HG02763 (cell line): ENCODE data around the gene REPS1.
"Not testable (repeated sequence)": the region's sequence is repeated elsewhere in the genome, so short reads cannot be mapped to it uniquely, and the experiment has no call there.

Experiments used
- ATAC-seq: cut with Tn5 transposase; IDR thresholded peaks from one replicate; pipeline ENCODE4 v1.9.1; 2021; ENCODE audit warnings: mild to moderate bottlenecking, moderate library complexity; ENCODE audit not compliant: unreplicated experiment

REPS1 gene

DNA sequence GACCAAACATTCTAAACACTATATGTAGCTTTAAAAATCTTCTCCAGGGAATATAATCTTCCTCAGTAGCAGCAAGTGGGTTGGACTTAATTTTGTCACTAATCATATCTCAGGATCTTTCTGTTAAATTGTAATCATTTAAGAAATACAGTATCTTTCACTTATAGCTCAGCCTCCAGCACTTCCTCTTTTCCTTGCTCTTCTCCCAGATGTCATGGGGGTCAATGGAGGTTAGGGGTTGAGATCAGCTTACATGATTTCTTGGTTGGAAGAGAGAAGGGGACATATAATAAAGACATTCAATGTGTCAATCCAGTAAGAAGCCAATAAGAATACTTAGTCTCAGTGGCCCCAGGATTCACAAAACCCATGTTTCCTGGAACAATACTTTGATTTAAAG lies 15.7 kb upstream of the REPS1 start:
- no peak for ATAC-seq

DNA sequence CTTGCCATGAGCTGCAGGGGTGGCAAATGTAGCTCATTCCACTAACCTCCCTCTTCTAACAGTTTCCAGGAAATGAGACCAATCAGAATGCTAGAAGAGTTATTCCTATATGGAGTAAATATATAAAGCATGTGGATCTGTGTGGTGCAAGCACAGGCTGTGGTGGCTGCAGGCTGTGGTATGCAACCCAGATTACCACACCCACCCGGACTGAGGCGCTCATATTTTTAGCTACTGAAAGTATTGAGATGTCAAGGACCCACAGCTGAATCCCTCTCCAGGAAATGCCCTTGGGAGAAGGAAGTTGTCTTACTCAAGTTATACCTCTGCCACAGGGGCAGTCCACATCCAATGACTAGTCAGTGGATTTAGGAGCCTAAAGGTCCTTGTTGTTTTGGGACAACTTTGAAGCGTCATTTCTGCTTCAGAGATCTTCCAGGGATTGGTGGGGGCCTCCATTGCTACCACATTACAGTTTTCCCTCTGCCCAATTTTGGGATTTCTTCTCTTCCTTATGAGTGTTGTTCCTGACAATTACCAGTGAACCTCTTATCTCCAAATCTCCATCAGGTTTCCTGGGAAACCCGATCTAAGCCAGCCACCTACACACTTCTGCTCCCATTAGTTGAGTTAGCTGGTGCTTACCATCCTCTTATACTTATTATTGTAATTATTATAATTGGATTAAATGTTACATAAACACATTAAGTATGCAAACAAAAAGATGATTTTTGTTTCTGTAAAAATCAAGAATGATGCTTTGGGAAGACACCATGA lies 12.1 kb upstream of the REPS1 start:
- no peak for ATAC-seq

DNA sequence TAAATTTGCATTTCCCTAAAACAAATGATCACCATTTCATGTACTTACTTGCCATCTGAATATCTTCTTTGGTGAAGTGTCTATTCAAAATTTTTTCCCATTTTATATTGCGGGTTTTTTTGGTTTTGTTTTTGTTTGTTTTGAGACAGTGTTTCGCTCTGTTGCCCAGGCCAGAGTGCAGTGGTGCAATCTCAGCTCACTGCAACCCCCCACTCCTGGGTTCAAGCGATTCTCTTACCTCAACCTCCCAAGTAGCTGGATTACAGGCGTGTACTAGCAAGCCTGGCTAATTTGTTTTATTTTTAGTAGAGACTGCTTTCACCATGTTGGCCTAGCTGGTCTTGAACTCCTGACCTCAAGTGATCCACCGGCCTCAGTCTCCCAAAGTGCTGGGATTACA lies 9.1 kb upstream of the REPS1 start:
- no peak for ATAC-seq

DNA sequence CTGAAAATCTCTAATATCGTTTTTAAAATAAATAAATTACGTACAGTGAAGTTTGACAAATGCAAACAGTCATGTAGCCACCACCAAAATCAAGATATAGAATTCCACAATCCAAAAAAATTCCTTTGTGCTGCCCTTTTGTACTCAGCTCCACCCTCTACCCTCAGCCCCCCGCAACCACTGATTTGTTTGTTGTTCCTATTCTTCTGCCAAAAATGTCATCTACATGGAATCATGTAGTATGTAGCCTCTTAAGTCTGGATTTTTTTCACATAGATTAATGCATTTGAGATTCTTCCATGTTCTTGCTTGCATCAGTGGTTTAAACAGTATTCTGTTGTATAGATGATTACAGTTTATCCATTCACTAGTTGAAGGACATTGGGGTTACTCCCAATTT lies 8.5 kb upstream of the REPS1 start:
- no peak for ATAC-seq

DNA sequence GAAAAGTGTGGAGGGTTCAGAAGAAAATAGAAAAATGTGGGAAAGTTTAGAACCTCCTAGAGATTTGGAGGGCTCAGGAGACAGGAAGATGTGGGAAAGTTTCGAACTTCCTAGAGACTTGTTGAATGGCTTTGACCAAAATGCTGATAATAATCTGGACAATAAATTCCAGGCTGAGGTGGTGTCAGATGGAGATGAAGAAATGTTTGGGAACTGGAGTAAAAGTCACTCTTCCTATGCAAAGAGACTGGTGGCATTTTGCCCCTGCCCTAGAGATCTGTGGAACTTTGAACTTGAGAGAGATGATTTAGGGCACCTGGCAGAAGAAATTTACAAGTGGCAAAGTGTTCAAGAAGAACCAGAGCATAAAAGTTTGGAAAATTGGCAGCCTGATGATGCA lies 5.4 kb upstream of the REPS1 start:
- not testable (repeated sequence) for ATAC-seq

DNA sequence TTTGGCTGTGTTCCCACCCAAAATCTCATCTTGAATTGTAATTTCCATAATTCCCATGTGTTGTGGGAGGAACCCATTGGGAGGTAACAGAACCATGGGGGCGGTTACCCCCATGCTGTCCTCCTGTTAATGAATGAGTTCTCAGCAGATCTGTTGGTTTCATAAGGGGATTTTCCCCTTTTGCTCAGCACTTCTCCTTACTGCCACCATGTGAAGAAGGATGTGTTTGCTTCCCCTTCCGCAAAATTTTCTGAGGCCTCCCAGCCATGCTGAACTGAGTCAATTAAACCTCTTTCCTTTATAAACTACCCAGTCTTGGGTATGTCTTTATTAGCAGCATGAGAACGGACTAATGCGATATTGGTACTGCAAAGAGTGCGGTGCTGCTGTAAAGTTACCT lies 4.9 kb upstream of the REPS1 start:
- not testable (repeated sequence) for ATAC-seq

DNA sequence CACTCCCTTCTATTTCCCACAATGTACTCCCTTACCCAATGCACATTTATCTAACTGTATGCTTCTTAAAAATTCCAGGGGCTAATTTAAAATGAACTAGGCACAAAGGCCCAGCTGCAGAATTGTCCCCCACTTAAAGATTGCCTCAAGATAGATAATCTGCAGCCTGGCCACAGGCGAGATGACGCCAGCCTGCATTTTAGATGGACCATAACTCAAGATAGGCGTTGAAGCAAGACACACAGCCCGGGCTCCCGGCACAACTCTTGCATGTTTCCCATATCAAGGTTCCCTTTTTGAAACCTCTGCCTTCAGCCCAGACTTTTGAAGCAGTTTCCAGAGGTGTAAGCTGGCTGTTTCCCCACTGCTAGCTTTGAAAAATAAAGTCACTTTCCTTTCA lies 3.2 kb upstream of the REPS1 start:
- ATAC-seq = no peak

DNA sequence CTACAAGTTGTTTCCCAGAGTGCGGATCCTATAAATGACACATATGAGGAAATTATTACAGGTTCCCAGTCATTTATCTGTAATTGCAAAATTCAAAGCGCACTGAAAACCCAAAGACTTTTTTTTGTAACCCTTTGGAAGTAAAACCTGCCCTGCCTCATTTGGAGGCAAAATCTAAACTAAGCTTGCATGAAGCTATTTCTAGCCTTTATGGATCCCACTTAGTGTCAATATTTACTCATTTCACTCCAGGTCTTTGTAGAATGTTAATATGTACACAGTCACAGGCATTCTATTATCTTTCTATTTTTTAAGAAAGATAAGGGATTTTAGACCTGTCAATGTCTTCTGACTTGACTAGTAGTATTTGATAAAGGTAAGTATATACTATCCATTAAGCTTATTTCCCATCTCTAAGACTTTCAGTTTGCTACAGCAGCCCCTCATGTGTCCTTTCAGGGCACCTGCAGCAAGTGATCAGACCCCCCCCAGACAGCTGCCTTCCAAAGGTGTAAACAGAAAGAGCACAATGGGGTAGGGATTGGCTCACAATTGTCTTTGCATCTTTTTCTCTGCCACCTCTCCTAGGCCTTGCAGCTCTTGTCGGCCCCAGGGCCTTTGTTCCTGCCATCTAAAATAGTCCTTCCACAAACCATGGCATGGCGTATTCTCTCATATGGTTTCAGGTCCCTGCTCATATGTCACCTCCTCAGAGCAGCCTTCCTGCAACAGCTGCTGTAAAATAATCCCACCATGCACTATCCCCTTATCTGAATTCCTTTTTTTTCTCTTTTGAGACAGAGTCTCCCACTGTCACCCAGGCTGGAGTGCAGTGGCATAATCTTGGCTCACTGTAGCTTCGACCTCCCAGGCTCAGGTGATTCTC lies 1.3 kb upstream of the REPS1 start:
- no peak for ATAC-seq

DNA sequence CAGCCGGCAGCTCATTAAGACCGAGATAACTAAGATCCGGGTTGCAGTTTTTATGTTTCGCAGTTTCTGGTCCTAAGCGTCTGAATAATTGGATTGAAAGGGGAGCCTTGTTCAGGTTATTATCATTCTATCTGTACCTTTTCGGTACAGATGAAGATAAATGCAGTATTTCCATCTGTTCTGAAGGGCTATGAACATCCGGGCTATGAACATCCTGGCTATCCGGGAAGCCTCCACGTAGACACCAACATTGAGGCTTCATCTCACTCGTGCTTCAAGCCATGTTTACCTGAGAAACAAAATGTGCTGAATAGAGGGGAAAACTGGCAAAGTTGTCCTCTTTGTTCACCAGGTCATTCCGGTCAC lies 399 bp upstream of the REPS1 start:
- peak; percentile 14 for ATAC-seq

DNA sequence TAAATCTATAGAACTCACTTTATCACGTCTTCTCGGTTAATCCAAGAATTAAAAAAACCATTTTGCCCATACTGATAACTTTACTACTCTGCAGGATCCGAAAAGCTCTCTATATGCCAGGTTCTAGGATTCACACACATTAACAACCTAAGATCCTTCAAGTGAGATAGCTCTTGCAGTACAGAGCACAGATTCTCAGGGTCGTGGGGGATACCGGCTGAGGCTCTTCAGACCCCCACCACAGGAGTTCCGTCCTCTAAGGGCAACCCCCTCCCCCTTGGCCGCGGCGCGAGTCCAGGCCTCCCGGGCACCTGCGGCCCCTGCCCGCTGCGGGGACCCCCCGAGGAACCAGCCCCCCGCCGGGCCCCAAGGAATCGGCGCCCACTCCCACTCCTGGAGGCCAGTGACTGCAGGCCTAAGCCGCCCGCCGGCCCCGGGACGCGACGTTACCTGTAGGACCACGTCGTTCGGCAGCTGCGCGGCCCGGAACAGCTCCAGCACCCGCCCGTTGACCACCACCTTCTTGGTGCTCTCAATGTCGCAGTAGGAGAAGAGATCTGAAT lies 892 bp downstream of the REPS1 start:
- no peak for ATAC-seq

DNA sequence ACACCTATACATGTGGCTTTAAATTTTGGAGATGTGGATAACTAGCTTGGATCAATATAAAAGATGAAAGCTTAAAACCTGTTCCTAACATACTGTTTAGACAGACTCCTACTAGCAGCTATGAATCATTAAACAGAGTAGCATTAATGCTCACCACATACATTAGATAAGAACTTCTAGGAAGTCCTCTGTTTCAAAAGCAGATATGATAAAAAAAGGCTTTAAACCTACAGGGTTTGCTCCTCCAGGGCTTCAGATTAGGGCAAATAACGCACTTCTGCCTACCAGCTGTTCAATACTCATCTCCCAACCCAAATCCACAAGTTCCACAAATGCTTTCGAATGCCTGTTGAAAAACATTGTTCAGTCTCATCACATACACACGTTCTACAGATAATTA lies 1.5 kb downstream of the REPS1 start:
- no peak for ATAC-seq

DNA sequence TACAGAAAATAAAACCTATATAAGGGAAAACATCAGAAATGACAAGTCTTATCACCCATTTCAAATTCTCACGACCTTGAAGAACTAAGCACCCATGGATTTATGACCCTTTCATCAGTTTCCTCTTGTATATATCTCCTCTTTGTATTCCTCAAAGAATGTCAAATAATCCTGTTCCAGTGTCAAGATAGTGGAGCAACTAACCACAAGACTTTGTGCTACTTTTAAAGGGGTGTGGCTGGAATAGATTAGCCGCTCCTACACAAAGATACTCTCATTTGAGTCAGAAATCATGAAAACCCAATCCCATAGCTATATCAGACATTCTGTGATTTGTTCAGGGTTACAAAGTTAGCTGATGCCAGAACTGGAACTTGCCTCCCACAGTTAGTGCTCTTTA lies 6.6 kb downstream of the REPS1 start:
- no peak for ATAC-seq

DNA sequence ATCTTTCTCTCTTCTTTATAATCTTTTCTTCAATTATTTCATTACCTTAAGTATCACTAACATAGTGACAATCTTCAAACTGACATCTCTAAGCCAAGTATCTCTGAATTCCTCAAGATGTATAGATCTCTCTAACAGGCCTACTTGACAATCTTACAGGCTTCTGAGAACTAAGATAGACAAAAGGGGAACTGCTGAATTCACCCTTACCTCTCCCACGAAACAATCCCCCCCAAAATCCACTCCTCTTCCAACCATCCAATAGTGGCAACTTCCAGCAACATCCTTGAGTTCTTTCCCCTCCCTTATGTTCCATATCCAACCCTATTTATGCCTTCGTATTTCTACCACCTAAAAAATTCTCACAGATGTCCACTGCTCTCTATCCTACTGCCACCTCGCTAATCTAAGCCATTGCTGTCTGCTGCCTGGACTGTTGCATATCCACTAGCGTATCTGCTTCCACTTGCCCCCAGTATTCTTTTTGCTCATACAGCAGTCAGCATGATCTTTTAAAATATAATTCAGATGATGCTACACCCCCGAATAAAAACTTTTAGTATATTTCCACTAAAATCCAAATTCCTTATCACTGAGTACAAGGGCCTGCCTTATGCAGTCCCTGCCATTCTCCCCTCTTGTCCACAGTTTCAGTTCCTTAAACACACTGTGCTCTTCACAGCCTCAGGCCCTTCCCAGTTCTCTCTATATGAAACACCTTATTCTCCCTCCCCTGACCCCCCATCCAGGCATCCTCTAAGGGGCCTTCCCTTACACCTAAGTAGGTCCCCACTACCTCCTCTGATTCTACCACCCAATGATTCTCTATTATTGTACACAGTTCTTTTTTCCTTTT lies 8.0 kb downstream of the REPS1 start:
- no peak for ATAC-seq

DNA sequence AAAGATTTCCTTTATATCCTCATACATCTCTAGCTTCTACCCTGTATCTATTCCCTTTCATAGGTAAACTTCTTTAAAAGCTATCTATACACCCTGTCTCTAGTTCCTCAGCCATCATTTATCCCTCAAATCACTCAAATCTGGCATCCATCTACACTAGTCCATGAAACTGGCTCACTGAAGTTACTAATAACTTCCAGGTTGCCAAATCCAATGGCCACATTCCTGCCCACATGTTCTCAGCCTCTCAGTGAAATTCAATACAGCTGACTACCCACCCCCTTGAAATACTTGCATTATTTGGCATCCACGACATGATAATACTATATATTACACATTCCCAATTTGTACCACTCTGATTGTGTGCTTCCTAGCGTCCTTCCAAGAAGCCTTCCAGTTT lies 8.7 kb downstream of the REPS1 start:
- no peak for ATAC-seq

DNA sequence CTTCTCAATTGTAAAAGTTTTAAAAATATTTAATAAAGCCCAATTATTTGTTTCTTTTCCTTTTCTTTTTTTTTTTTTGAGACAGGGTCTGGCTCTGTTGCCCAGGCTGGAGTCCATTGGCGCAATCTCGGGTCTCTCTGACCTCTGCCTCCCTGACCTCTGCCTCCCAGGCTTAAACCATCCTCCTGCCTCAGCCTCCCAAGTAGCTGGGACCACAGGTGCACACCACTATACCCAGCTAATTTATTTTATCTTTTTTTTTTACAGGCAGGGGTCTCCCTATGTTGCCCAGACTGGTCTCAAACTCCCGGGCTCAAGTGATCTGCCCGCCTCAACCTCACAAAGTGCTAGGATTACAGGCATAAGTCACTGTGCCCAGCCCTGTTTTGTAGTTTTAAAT lies 9.8 kb downstream of the REPS1 start:
- no peak for ATAC-seq

DNA sequence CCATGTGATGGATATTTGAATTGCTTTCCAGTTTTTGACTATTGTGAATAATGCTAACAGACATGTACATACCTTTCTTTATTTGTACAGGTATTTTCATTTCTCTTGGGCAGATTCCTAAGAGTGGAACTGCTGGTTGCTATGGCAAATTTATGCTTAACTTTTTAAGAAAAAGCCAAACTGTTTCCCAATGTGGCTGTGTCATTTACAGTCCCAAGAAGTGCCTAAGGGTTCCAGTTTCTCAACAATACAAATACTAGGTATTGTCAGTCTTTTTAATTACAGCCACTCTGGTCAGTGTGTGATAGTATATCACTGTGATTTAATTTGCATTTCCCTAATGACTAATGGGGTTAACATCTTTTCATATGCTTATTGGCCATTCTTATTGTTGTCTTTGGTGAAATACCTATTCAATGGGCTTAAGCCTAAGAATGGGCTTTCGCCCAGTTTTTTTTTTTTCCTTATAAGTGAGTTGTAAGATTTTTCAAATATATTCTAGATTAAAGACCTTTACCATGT lies 10.3 kb downstream of the REPS1 start:
- no peak for ATAC-seq

DNA sequence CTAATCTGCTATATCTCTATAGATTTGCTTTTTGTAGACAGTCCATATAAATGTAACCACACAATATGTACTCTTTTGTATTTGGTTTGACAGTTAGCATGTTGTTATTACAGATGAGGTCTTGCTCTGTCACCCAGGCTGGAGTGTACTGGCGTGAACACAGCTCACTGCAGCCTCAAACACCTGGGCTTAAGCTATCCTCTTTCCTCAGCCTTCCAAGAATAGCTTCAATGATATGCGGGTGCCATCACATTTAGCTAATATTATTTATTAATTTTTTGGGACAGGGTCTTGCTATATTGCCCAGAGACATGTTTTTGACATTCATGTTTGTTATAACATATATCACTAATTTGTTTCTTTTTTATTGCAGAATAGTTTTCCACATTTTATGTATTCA lies 10.8 kb downstream of the REPS1 start:
- ATAC-seq = no peak

DNA sequence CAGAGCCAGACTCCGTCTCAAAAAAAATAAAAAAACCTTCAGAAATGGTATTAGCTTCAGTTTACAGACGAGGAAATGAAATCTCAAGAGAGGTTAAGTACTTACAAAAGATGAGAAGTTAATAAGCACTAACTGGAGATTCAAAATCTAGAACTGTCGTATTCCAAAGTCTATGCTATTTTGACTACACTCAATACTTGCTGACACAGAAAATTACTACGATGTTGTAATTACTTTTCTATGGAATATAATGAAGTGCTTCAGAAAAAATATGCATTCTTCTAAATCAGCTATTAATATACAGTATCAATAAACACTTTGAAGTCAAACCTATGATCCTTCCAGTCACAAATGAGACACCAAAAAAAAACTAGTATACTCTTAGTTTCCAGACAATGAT lies 12.2 kb downstream of the REPS1 start:
- ATAC-seq = no peak

DNA sequence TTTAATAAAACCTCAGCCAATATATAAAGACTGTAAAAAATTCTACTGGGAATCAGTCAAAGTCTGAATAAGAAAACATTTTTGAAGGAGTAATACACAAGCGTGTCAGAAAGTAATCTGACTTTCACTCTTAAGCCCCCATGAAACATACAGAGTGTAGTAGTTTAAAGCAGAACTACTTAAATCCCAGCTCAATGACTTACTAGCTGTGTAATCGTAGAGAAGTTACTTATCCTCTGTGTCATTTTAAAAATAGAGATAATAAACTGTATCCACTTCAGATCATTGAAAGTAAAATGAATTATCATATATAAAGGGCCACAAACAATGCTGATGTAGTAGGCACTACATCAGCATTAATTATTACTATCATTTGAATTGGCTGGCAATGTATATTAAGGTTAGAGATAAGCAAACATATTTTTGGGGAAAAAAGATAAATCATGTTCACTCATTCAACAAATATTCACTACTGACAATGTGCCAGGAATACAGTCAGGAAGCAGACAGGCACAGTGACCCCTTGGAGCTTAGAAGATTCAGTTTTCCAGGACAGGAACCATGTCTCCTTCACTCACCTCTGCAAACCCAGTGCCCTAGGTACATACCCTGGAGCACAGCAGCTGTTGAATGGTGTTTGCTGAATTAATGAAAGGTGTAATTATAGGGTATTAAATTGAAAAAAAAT lies 14.4 kb downstream of the REPS1 start:
- no peak for ATAC-seq

DNA sequence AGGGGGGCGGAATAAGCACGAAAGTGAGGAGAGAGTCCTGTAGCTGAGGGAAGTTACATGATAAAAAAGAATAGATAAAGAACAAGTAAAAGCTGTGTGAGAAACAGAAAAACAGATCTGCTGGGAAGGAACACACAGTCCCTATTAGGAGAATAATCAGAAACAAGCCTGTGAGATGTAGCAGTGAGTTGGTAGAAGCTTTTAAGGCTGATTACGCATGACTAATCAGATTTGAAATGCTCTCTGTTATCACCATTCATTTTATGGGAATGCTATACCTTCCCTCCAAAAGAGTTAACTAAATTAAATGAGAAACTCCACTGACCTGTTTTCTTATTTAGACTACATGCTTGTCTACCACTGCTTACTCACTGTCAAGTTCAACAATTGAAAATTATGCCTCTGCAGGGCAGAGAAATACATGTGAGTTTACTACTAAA lies 15.8 kb downstream of the REPS1 start:
- ATAC-seq = no peak
